Esophagus (tissue), 2 donors: Measurements from ENCODE around the gene GABRG3. TPM values are rescaled to one million over a fixed set of nuclear protein-coding genes. Genes with fewer than 3 reads are reported as not detected.

Source experiments
- H3K27ac ChIP-seq, 2 donors: one replicate each; pipeline ENCODE4 v1.5.1; 2013; ENCODE audit warnings: low read depth in 2 of 2, mild to moderate bottlenecking in 2 of 2, inconsistent platforms in 1 of 2, low read length in 1 of 2, moderate library complexity in 1 of 2
- H3K27me3 ChIP-seq, 2 donors: one replicate each; pipeline ENCODE4 v1.6.1; 2013; ENCODE audit warnings: low read length in 2 of 2, control low read depth in 1 of 2, mild to moderate bottlenecking in 1 of 2; ENCODE audit not compliant: insufficient read depth in 2 of 2, control insufficient read depth in 1 of 2
- H3K36me3 ChIP-seq, 2 donors: one replicate each; pipeline ENCODE4 v1.6.1; 2013; ENCODE audit warnings: low read length in 1 of 2; ENCODE audit not compliant: control insufficient read depth in 2 of 2, insufficient read depth in 2 of 2
- H3K4me1 ChIP-seq, 2 donors: one replicate each; pipeline ENCODE4 v1.6.1; 2013; ENCODE audit warnings: low read length in 1 of 2; ENCODE audit not compliant: control insufficient read depth in 2 of 2, insufficient read depth in 2 of 2
- H3K4me3 ChIP-seq, 2 donors: one replicate each; pipeline ENCODE4 v1.5.1; 2013; ENCODE audit warnings: low read length in 2 of 2, mild to moderate bottlenecking in 2 of 2, low read depth in 1 of 2, moderate library complexity in 1 of 2
- H3K9me3 ChIP-seq, 2 donors: one replicate each; pipeline ENCODE4 v1.6.1; 2013; ENCODE audit warnings: mild to moderate bottlenecking in 2 of 2, low read depth in 1 of 2, low read length in 1 of 2, moderate library complexity in 1 of 2; ENCODE audit not compliant: control insufficient read depth in 2 of 2, insufficient read depth in 1 of 2
- WGBS, 2 donors: extraction: QIAGEN DNeasy Blood & Tissue Kit; methylation state at CpG; one replicate each; pipeline ENCODE4 v1.1.7; 2013; 5-methylcytosine and 5-hydroxymethylcytosine counted together
- polyA plus RNA-seq, 2 donors: library from polyadenylated mRNA; stranded (reverse); fragments of 200-250 nt; gene quantifications; one replicate each; pipeline ENCODE4 v1.2.3, GENCODE V29; 2013
- donor health status: healthy with polysubstance abuse.
- donor health status: Bipolar disorder and iron deficiency.

GABRG3 gene
- polyA plus RNA-seq, 2 donors: not detected

DNA sequence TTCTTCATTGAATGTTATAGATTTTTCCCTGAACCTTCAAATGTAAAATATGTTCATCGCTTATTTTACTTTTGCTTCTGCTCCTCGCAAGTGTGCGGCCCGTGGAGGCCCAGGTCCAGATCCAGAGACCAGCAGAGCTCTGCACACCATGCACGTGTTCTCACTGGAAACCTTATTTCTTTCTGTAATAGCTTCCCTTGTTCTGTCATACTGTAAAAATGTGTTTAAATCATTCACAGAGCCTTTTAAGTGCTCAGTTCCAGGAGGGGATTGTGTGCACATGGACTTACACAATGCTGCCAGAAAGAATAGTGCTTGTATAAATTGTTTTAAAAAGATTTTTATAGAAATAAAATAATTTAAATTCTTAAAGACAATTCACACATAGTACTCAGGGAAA lies 359.3 kb downstream of the GABRG3 start:
- H3K27me3 ChIP-seq: peaks cover 0 to 5% of the 10 kb centered on the region in 2 donors
- 86 to 87% methylated on average over 5 of the region's 5 CpGs for WGBS, 2 donors
- no peaks in the 10 kb centered on the region for H3K36me3 ChIP-seq
- H3K27ac ChIP-seq: no peak overlapping the region
- H3K9me3 ChIP-seq: peaks cover 0 to 3% of the 10 kb centered on the region in 2 donors
- no peak overlapping the region for H3K4me3 ChIP-seq
- no peaks in the 10 kb centered on the region for H3K4me1 ChIP-seq

- 46% methylated on average over 1 of the region's 1 CpG for WGBS, 2 donors
- Histone ChIP-seq H3K36me3 (no peaks in the 10 kb centered on the region), H3K4me1 (no peaks in the 10 kb centered on the region), H3K9me3 (peaks cover 0 to 3% of the 10 kb centered on the region in 2 donors), H3K27ac (no peak overlapping the region), H3K27me3 (no peaks in the 10 kb centered on the region), H3K4me3 (no peak overlapping the region)
These were observed 365.7 kb downstream of the GABRG3 start for GRCh38 chr15:27336676-27337075.

GRCh38 chr15:27339138-27339537 lies 368.2 kb downstream of the GABRG3 start:
- Histone ChIP-seq H3K27me3 (no peaks in the 10 kb centered on the region), H3K36me3 (no peaks in the 10 kb centered on the region), H3K4me1 (no peaks in the 10 kb centered on the region), H3K9me3 (peaks cover 0 to 3% of the 10 kb centered on the region in 2 donors), H3K4me3 (no peak overlapping the region), H3K27ac (no peak overlapping the region)
- WGBS, 2 donors: 78 to 90% methylated on average over 5 of the region's 5 CpGs

DNA sequence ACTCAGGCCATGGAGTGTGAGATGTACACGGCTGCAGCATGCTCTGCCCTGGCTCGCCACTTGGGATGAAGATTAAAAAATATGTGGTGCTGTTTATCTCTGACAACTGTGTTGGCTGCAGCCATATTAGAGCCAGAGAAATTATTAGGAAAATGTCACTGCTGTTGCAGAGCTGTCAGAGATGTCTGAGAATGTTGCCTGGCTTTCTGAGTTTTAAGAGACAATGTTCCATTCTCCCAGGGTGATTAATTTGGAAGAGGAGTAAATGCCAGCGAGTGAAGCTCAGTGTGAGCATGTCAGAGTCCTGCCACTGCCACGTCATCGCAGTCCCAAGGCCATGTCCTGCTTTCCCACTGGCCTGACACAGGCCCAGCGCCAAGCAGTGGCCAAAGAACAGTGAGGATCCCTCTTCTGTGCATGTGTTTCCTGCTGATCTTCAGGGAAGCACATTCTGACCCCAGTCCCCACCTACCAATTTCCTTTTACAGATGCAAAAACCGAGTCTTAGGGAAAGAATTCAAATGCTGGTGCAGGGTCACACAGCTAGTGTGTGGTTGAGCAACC lies 370.9 kb downstream of the GABRG3 start:
- no peaks in the 10 kb centered on the region for H3K4me1 ChIP-seq
- H3K36me3 ChIP-seq: no peaks in the 10 kb centered on the region
- peaks cover 0 to 3% of the 10 kb centered on the region in 2 donors for H3K9me3 ChIP-seq
- H3K27me3 ChIP-seq: no peaks in the 10 kb centered on the region
- H3K4me3 ChIP-seq: no peak overlapping the region
- WGBS, 2 donors: 66 to 67% methylated on average over 7 of the region's 7 CpGs
- no peak overlapping the region for H3K27ac ChIP-seq

- Histone ChIP-seq H3K4me1 (no peaks in the 10 kb centered on the region), H3K27ac (no peak overlapping the region), H3K36me3 (no peaks in the 10 kb centered on the region), H3K9me3 (peaks cover 0 to 2% of the 10 kb centered on the region in 2 donors), H3K4me3 (no peak overlapping the region), H3K27me3 (no peaks in the 10 kb centered on the region)
- WGBS, 2 donors: 64 to 75% methylated on average over 8 of the region's 8 CpGs
These were observed 372.0 kb downstream of the GABRG3 start for GRCh38 chr15:27342991-27343390.

DNA sequence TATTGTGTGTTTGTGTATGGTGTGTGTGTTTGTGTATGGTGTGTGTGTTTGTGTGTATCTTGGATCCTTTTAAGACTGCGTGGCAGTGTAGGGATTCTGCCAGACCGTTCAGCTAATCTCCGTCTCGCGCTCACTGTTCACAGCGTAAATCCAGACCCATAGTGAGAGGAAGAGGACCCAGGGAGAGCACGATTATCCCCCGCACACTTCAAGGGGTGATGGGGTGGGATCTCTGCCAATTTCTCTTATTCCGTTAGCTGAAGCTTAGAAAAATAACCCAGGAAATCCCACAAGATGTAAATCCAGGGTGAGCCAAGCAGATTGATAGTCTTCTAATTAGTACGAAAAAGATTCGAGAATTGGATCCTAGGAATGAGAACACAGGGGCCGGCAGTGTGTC lies 381.2 kb downstream of the GABRG3 start:
- no peaks in the 10 kb centered on the region for H3K27me3 ChIP-seq
- H3K36me3 ChIP-seq: no peaks in the 10 kb centered on the region
- peaks cover 0 to 2% of the 10 kb centered on the region in 2 donors for H3K9me3 ChIP-seq
- no peak overlapping the region for H3K4me3 ChIP-seq
- H3K27ac ChIP-seq: no peak overlapping the region
- 80 to 83% methylated on average over 12 of the region's 12 CpGs for WGBS, 2 donors
- H3K4me1 ChIP-seq: peaks cover 0 to 3% of the 10 kb centered on the region in 2 donors

- H3K4me3 ChIP-seq: no peak overlapping the region
- H3K27ac ChIP-seq: no peak overlapping the region
- H3K9me3 ChIP-seq: peaks cover 0 to 2% of the 10 kb centered on the region in 2 donors
- no peaks in the 10 kb centered on the region for H3K36me3 ChIP-seq
- H3K4me1 ChIP-seq: peaks cover 0 to 3% of the 10 kb centered on the region in 2 donors
- no peaks in the 10 kb centered on the region for H3K27me3 ChIP-seq
- 28 to 34% methylated on average over 2 of the region's 2 CpGs for WGBS, 2 donors
These were observed 382.9 kb downstream of the GABRG3 start for GRCh38 chr15:27353856-27354255.

DNA sequence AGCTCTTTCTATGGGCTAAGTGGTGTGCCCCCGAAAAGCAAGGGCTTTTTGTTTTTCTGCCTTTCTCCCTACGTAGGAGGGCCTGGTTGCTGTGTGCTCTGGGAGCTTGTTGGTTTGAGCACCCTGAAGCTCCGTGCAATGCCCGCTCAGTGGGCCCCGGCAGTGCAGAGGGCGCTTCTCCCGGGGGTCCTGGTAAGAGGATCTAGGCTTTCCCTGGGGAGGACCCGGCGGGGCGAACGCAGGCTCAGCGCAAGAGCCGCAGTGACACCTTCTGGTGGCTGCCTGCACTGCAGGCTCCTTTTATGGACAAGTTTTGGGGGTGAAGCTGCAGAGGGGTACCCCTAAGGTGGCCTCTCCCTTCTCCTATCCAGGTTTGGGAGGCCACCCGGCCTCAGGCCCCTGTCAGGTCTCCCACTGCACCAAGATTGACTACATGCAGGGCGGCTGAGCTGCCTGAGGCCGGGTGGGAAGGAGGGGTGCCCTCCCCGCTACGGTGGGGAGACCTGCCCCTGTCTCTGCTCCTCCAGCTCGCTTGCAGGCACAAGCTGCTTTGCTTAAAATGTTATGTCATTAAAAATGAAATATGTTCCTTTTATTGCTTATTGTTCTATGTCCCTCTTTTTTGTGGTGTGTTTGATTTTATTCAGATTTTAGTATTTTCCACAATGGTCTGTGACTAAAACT lies 387.9 kb downstream of the GABRG3 start:
- no peaks in the 10 kb centered on the region for H3K36me3 ChIP-seq
- H3K4me3 ChIP-seq: no peak overlapping the region
- no peaks in the 10 kb centered on the region for H3K9me3 ChIP-seq
- 28 to 35% methylated on average over 19 of the region's 19 CpGs for WGBS, 2 donors
- no peaks in the 10 kb centered on the region for H3K27me3 ChIP-seq
- peaks cover 0 to under 1% of the 10 kb centered on the region in 2 donors for H3K4me1 ChIP-seq
- H3K27ac ChIP-seq: no peak overlapping the region

DNA sequence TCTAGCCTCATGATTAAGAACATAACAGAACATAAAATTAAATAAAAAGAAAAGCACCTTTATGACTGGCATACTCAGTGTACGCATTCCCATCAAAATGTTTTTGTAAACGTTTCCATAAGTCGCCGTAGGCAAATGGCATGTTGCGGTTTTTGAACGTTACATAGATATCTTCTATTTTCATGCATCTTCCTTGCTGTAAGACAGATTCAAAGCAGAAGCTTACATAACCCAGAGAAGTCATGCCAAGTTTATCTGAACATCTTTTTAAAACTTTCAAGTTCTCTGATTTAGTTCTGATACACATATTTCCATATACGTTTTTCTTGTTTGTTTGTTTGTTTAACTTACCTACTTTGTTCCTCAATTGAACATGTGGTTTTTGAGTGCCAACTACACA lies 388.6 kb downstream of the GABRG3 start:
- Histone ChIP-seq H3K4me1 (no peaks in the 10 kb centered on the region), H3K27ac (no peak overlapping the region), H3K4me3 (no peak overlapping the region), H3K9me3 (no peaks in the 10 kb centered on the region), H3K36me3 (no peaks in the 10 kb centered on the region), H3K27me3 (no peaks in the 10 kb centered on the region)
- 82 to 84% methylated on average over 7 of the region's 7 CpGs for whole genome bisulfite sequencing, 2 donors

DNA sequence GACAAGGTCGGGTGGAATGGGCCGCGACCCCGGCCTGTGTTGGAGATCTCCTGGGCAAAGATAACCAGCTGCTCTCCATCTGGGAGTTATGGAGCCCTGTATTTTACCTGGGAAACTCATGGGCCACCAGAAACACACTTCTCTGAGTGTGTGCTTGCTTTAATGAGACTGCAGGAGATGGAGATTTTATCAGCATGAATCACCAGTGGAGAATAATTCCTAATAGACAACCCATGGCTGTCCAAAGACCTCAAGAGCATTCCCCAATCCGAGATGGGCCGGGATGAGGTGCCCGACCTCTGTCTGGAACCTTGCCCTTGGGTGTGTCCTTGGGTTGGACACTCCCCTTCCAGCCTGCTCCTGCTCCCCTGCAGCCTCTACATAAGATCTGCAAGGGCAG lies 389.3 kb downstream of the GABRG3 start:
- Histone ChIP-seq H3K9me3 (no peaks in the 10 kb centered on the region), H3K36me3 (no peaks in the 10 kb centered on the region), H3K4me1 (no peaks in the 10 kb centered on the region), H3K27me3 (no peaks in the 10 kb centered on the region), H3K4me3 (no peak overlapping the region), H3K27ac (no peak overlapping the region)
- WGBS, 2 donors: 81 to 85% methylated on average over 5 to 7 of the region's 7 CpGs
